HEK293 (cell line): ENCODE data around the gene WRAP53.

Source experiments
- GFI1B ChIP-seq: fragments of 450-650 bp; formaldehyde crosslinking; IDR thresholded peaks from 2 replicates; pipeline ENCODE4 v1.5.1; 2016; ENCODE audit warnings: missing biosample characterization, missing genetic modification characterization
- GLI4 ChIP-seq: fragments of 450-650 bp; formaldehyde crosslinking; IDR thresholded peaks from 2 replicates; pipeline ENCODE4 v1.5.1; 2016; ENCODE audit warnings: missing biosample characterization, missing genetic modification characterization
- MEIS1 ChIP-seq: sonication (generic); formaldehyde crosslinking; IDR thresholded peaks from 2 replicates; pipeline ENCODE4 v1.8.1; 2022; ENCODE audit warnings: missing genetic modification reagents, mild to moderate bottlenecking, borderline replicate concordance
- PRDM1 ChIP-seq: fragments of 450-650 bp; formaldehyde crosslinking; IDR thresholded peaks from 2 replicates; pipeline ENCODE4; 2016; ENCODE audit warnings: missing biosample characterization, missing genetic modification characterization
- PRDM4 ChIP-seq: fragments of 450-650 bp; formaldehyde crosslinking; IDR thresholded peaks from 2 replicates; pipeline ENCODE4 v1.5.1; 2017; ENCODE audit warnings: missing biosample characterization, missing genetic modification characterization
- REPIN1 ChIP-seq: fragments of 450-650 bp; formaldehyde crosslinking; IDR thresholded peaks from 2 replicates; pipeline ENCODE4 v1.5.1; 2017; ENCODE audit warnings: missing biosample characterization, missing genetic modification characterization, low read depth
- SP2 ChIP-seq: fragments of 450-650 bp; formaldehyde crosslinking; IDR thresholded peaks from 2 replicates; pipeline ENCODE4 v1.5.1; 2016; ENCODE audit warnings: missing biosample characterization, missing genetic modification characterization
- TCF7L2 ChIP-seq: IDR thresholded peaks from 2 replicates; pipeline ENCODE4 v1.6.1; 2011; ENCODE audit warnings: low read depth, mild to moderate bottlenecking, inconsistent platforms, low read length, moderate library complexity, borderline replicate concordance
- TRIM28 ChIP-seq: IDR thresholded peaks from 2 replicates; pipeline ENCODE4 v1.6.1; 2011; ENCODE audit warnings: low read length, control low read depth, borderline replicate concordance
- YY1 ChIP-seq: fragments of 450-650 bp; formaldehyde crosslinking; IDR thresholded peaks from 2 replicates; pipeline ENCODE4 v1.5.1; 2018; ENCODE audit warnings: missing biosample characterization, missing genetic modification characterization
- ZBTB20 ChIP-seq: fragments of 450-650 bp; formaldehyde crosslinking; IDR thresholded peaks from 2 replicates; pipeline ENCODE4 v1.5.1; 2016; ENCODE audit warnings: missing biosample characterization, missing genetic modification characterization
- ZBTB49 ChIP-seq: fragments of 450-650 bp; formaldehyde crosslinking; IDR thresholded peaks from 2 replicates; pipeline ENCODE4 v1.5.1; 2016; ENCODE audit warnings: missing biosample characterization, missing genetic modification characterization, low read depth
- ZBTB8A ChIP-seq: fragments of 450-650 bp; formaldehyde crosslinking; IDR thresholded peaks from 2 replicates; pipeline ENCODE4 v1.5.1; 2016; ENCODE audit warnings: missing biosample characterization, missing genetic modification characterization
- ZFP37 ChIP-seq: fragments of 450-650 bp; formaldehyde crosslinking; IDR thresholded peaks from 2 replicates; pipeline ENCODE4 v1.5.1; 2016; ENCODE audit warnings: missing biosample characterization, missing genetic modification characterization
- ZFP69B ChIP-seq: fragments of 450-650 bp; formaldehyde crosslinking; IDR thresholded peaks from 2 replicates; pipeline ENCODE4 v1.5.1; 2016; ENCODE audit warnings: missing biosample characterization, missing genetic modification characterization
- ZIC2 ChIP-seq: fragments of 450-650 bp; formaldehyde crosslinking; IDR thresholded peaks from 2 replicates; pipeline ENCODE4 v1.5.1; 2016; ENCODE audit warnings: missing biosample characterization, missing genetic modification characterization
- ZNF112 ChIP-seq: fragments of 450-650 bp; formaldehyde crosslinking; IDR thresholded peaks from 2 replicates; pipeline ENCODE4 v1.5.0; 2017; ENCODE audit warnings: missing biosample characterization, missing genetic modification characterization
- ZNF214 ChIP-seq: fragments of 450-650 bp; formaldehyde crosslinking; IDR thresholded peaks from 2 replicates; pipeline ENCODE4 v1.5.1; 2017; ENCODE audit warnings: missing biosample characterization, mild to moderate bottlenecking, missing genetic modification characterization, borderline replicate concordance
- ZNF223 ChIP-seq: fragments of 450-650 bp; formaldehyde crosslinking; IDR thresholded peaks from 2 replicates; pipeline ENCODE4 v1.5.1; 2016; ENCODE audit warnings: missing biosample characterization, missing genetic modification characterization
- ZNF274 ChIP-seq, 2 experiments: fragments of 200-500 bp in 1 of 2; fragments of 450-650 bp in 1 of 2; sonication (Bioruptor generic) in 1 of 2; formaldehyde crosslinking in 1 of 2; IDR thresholded peaks; 2 replicates each; pipeline versions ENCODE4 v1.5.1 to v1.6.1; 2014 to 2016; ENCODE audit warnings: borderline replicate concordance in 1 of 2, inconsistent platforms in 1 of 2, low read length in 1 of 2, missing biosample characterization in 1 of 2, missing genetic modification characterization in 1 of 2
- ZNF362 ChIP-seq: fragments of 450-650 bp; formaldehyde crosslinking; IDR thresholded peaks from 2 replicates; pipeline ENCODE4 v1.5.1; 2016; ENCODE audit warnings: missing biosample characterization, missing genetic modification characterization
- ZNF423 ChIP-seq: fragments of 450-650 bp; formaldehyde crosslinking; IDR thresholded peaks from 2 replicates; pipeline ENCODE4 v1.5.1; 2016; ENCODE audit warnings: missing biosample characterization, missing genetic modification characterization
- ZNF521 ChIP-seq: fragments of 450-650 bp; formaldehyde crosslinking; IDR thresholded peaks from 2 replicates; pipeline ENCODE4 v1.5.1; 2017; ENCODE audit warnings: missing biosample characterization, mild to moderate bottlenecking, missing genetic modification characterization
- ZNF560 ChIP-seq: fragments of 450-650 bp; formaldehyde crosslinking; IDR thresholded peaks from 2 replicates; pipeline ENCODE4 v1.5.1; 2017; ENCODE audit warnings: missing biosample characterization, missing genetic modification characterization, borderline replicate concordance
- ZNF610 ChIP-seq: fragments of 450-650 bp; formaldehyde crosslinking; IDR thresholded peaks from 2 replicates; pipeline ENCODE4 v1.5.1; 2016; ENCODE audit warnings: missing biosample characterization, missing genetic modification characterization, borderline replicate concordance
- ZNF768 ChIP-seq: fragments of 450-650 bp; formaldehyde crosslinking; IDR thresholded peaks from 2 replicates; pipeline ENCODE4 v1.5.1; 2018; ENCODE audit warnings: missing biosample characterization, mild to moderate bottlenecking, missing genetic modification characterization
- ZNF777 ChIP-seq: fragments of 450-650 bp; formaldehyde crosslinking; IDR thresholded peaks from 2 replicates; pipeline ENCODE4 v1.5.1; 2017; ENCODE audit warnings: missing biosample characterization, missing genetic modification characterization, borderline replicate concordance
- ZNF837 ChIP-seq: fragments of 450-650 bp; formaldehyde crosslinking; IDR thresholded peaks from 2 replicates; pipeline ENCODE4 v1.5.1; 2016; ENCODE audit warnings: missing biosample characterization, missing genetic modification characterization
- ZNF843 ChIP-seq: fragments of 450-650 bp; formaldehyde crosslinking; IDR thresholded peaks from 2 replicates; pipeline ENCODE4 v1.5.1; 2016; ENCODE audit warnings: missing biosample characterization, missing genetic modification characterization
- ZSCAN18 ChIP-seq: fragments of 450-650 bp; formaldehyde crosslinking; IDR thresholded peaks from 2 replicates; pipeline ENCODE4 v1.5.1; 2016; ENCODE audit warnings: missing biosample characterization, missing genetic modification characterization
- ZSCAN23 ChIP-seq: fragments of 450-650 bp; formaldehyde crosslinking; IDR thresholded peaks from 2 replicates; pipeline ENCODE4 v1.5.1; 2016; ENCODE audit warnings: missing biosample characterization, missing genetic modification characterization
- ZSCAN4 ChIP-seq: fragments of 450-650 bp; formaldehyde crosslinking; IDR thresholded peaks from 2 replicates; pipeline ENCODE4 v1.5.1; 2017; ENCODE audit warnings: missing biosample characterization, missing genetic modification characterization

The WRAP53 gene

GRCh38 chr17:7704601-7705268 is 16.5 kb downstream of the WRAP53 start, which contains the start of gene EFNB3 (continued):
- TF ChIP-seq ZNF362 (tag by site-specific recombination) (no peak), ZNF837 (no peak), ZNF768 (tag by site-specific recombination) (no peak; the same call in 1 of the 2 replicates), ZBTB20 (tag by site-specific recombination) (0 out of 2 replicates have a peak, but pooled peaks have one; percentile 26), ZNF560 (tag by site-specific recombination) (no peak), ZFP69B (tag by site-specific recombination) (peak; percentile 62; the same call in 1 of the 2 replicates), ZFP37 (no peak; the same call in 1 of the 2 replicates), ZNF214 (tag by site-specific recombination) (no peak), GLI4 (tag by site-specific recombination) (no peak), ZNF610 (tag by site-specific recombination) (0 out of 2 replicates have a peak, but pooled peaks have one; percentile 18), ZNF843 (tag by site-specific recombination) (0 out of 2 replicates have a peak, but pooled peaks have one; percentile 11), ZBTB8A (no peak), ZNF274 (IDR thresholded peaks at IDR 0.05; ENCODE audit: low read length) (no peak), ZNF274 (tag by site-specific recombination; IDR thresholded peaks at IDR 0.05; ENCODE audit: borderline replicate concordance) (no peak), ZNF112 (tag by site-specific recombination) (no peak), ZNF777 (tag by site-specific recombination) (no peak), GFI1B (tag by site-specific recombination) (no peak), ZNF423 (no peak), TRIM28 (no peak), ZSCAN4 (tag by site-specific recombination) (no peak), PRDM4 (tag by site-specific recombination) (0 out of 2 replicates have a peak, but pooled peaks have one; percentile 21), ZIC2 (tag by site-specific recombination) (no peak), ZSCAN23 (tag by site-specific recombination) (no peak), REPIN1 (0 out of 2 replicates have a peak, but pooled peaks have one; percentile 18), MEIS1 (CRISPR knock-in tag) (no peak), YY1 (tag by site-specific recombination) (0 out of 2 replicates have a peak, but pooled peaks have one; percentile 11), ZSCAN18 (tag by site-specific recombination) (peak; percentile 52; the same call in 1 of the 2 replicates), ZNF223 (no peak), PRDM1 (0 out of 2 replicates have a peak, but pooled peaks have one; percentile 27), ZNF521 (tag by site-specific recombination) (no peak), SP2 (tag by site-specific recombination) (peak; percentile 69), TCF7L2 (no peak), ZBTB49 (tag by site-specific recombination) (no peak)
